Body of pancreas (tissue), 4 donors: ENCODE data around the gene SYT2.

Experiments
- CTCF ChIP-seq, 7 experiments: fragments of 450-650 bp in 4 of 7; fragments of 200-600 bp in 3 of 7; sonication (generic) in 3 of 7; IDR thresholded peaks; one replicate each; pipeline ENCODE4 v1.5.1; 2016 to 2019; ENCODE audit warnings: antibody characterized with exemption in 7 of 7
- POLR2A ChIP-seq, 3 donors: fragments of 450-650 bp; IDR thresholded peaks; one replicate each; pipeline ENCODE4 v1.6.1; 2016; ENCODE audit warnings: antibody characterized with exemption in 3 of 3, mild to moderate bottlenecking in 2 of 3

- TF ChIP-seq CTCF (IDR thresholded peaks at IDR 0.05) (no peak), POLR2A (IDR thresholded peaks at IDR 0.05) (no peak)
Observed at GRCh38 chr1:202698276-202698675, 12.0 kb downstream of the SYT2 start.
